SK-N-SH (cell line): ENCODE results near the gene SEMA3A. TPM values are rescaled to one million over a fixed set of nuclear protein-coding genes. Genes with fewer than 3 reads are reported as not detected.

Experiments used
- CTCF ChIA-PET: fragments of 300-600, 350-600 bp; formaldehyde crosslinking; extraction: SDS; loops from one replicate; lab custom pipeline; 2021; lab: Yijun Ruan, JAX
- POLR2A ChIA-PET: fragments of 350-600 bp; sonication (Branson Sonifier 250); formaldehyde crosslinking; extraction: SDS; loops from one replicate; lab custom pipeline; 2020; ENCODE audit warnings: antibody characterized with exemption, inconsistent platforms; lab: Yijun Ruan, JAX
- DNase-seq: peaks from one replicate; pipeline ENCODE4 v3.0.0; 2012
- H2AFZ ChIP-seq: fragments of 200-600 bp; sonication (generic); 2 replicates; pipeline ENCODE4 v1.8.1; 2016; ENCODE audit warnings: antibody characterized with exemption, mild to moderate bottlenecking, low read depth
- H3F3A ChIP-seq: fragments of 200-600 bp; sonication (generic); replicated peaks from 2 replicates; pipeline ENCODE3; 2016; ENCODE audit warnings: antibody characterized with exemption, mild to moderate bottlenecking; ENCODE audit not compliant: insufficient read depth
- H3K27ac ChIP-seq, 2 experiments: fragments of 200-500 bp in 1 of 2; fragments of 200-600 bp in 1 of 2; sonication (Bioruptor generic) in 1 of 2; sonication (generic), shearing (Covaris generic) in 1 of 2; 2 replicates each; pipeline versions ENCODE4 v1.5.1 to v1.6.1; 2014 to 2016; ENCODE audit warnings: low read depth in 2 of 2, inconsistent platforms in 1 of 2, low read length in 1 of 2, mild to moderate bottlenecking in 1 of 2, mixed read lengths in 1 of 2
- H3K27me3 ChIP-seq: fragments of 200-600 bp; sonication (generic), shearing (Covaris generic); 2 replicates; pipeline ENCODE4 v1.6.1; 2016; ENCODE audit warnings: mixed run types; ENCODE audit not compliant: insufficient read depth
- H3K36me3 ChIP-seq, 2 experiments: fragments of 200-500 bp in 1 of 2; fragments of 200-600 bp in 1 of 2; sonication (Bioruptor generic) in 1 of 2; sonication (generic) in 1 of 2; replicated peaks in 1 of 2; 2 replicates each; pipeline versions ENCODE3 to v1.5.1; 2014 to 2016; ENCODE audit warnings: low read length in 1 of 2, mild to moderate bottlenecking in 1 of 2; ENCODE audit not compliant: insufficient read depth in 2 of 2, control insufficient read depth in 1 of 2
- H3K4me1 ChIP-seq, 2 experiments: fragments of 200-500 bp in 1 of 2; fragments of 200-600 bp in 1 of 2; sonication (Bioruptor generic) in 1 of 2; sonication (generic), shearing (Covaris generic) in 1 of 2; 2 replicates each; pipeline versions ENCODE4 v1.5.1 to v1.6.1; 2014 to 2016; ENCODE audit warnings: low read depth in 1 of 2, low read length in 1 of 2, mixed run types in 1 of 2; ENCODE audit not compliant: insufficient read depth in 2 of 2, control insufficient read depth in 1 of 2
- H3K4me2 ChIP-seq: fragments of 200-600 bp; sonication (generic), shearing (Covaris generic); 2 replicates; pipeline ENCODE4 v1.6.1; 2017; ENCODE audit warnings: mixed run types
- H3K4me3 ChIP-seq, 2 experiments: fragments of 200-500 bp in 1 of 2; fragments of 200-600 bp in 1 of 2; sonication (Bioruptor generic) in 1 of 2; sonication (generic), shearing (Covaris generic) in 1 of 2; 2 replicates each; pipeline versions ENCODE4 v1.5.1 to v1.8.1; 2014 to 2016; ENCODE audit warnings: low read depth in 2 of 2, inconsistent platforms in 1 of 2, low read length in 1 of 2, mild to moderate bottlenecking in 1 of 2, mixed read lengths in 1 of 2, moderate library complexity in 1 of 2
- H3K79me2 ChIP-seq: fragments of 200-600 bp; sonication (generic); 2 replicates; pipeline ENCODE4 v1.8.1; 2017; ENCODE audit warnings: mild to moderate bottlenecking; ENCODE audit not compliant: insufficient read depth
- H3K9ac ChIP-seq: fragments of 200-600 bp; sonication (generic); 2 replicates; pipeline ENCODE4 v1.6.1; 2017; ENCODE audit warnings: mixed run types
- H3K9me2 ChIP-seq: fragments of 200-600 bp; sonication (generic); 2 replicates; pipeline ENCODE4 v1.6.1; 2017; ENCODE audit warnings: mixed run types
- H3K9me3 ChIP-seq: fragments of 200-600 bp; sonication (generic); 2 replicates; pipeline ENCODE4 v1.6.1; 2017; ENCODE audit warnings: mixed run types, mild to moderate bottlenecking, moderate library complexity
- H4K20me1 ChIP-seq: fragments of 200-600 bp; sonication (generic); 2 replicates; pipeline ENCODE4 v1.6.1; 2017; ENCODE audit warnings: mild to moderate bottlenecking, mixed run types; ENCODE audit not compliant: insufficient read depth
- CHD2 ChIP-seq: fragments of 150-350 bp; IDR thresholded peaks from 2 replicates; pipeline ENCODE4 v1.6.1; 2018; ENCODE audit warnings: low read length; ENCODE audit not compliant: partially characterized antibody
- CTCF ChIP-seq: fragments of 200-600 bp; sonication (generic); IDR thresholded peaks from 2 replicates; pipeline ENCODE4 v1.6.1; 2017; ENCODE audit warnings: antibody characterized with exemption, mild to moderate bottlenecking, moderate library complexity
- FOSL2 ChIP-seq: IDR thresholded peaks from 2 replicates; pipeline ENCODE4 v1.4.0; 2012; ENCODE audit warnings: low read depth, mild to moderate bottlenecking, moderate library complexity, borderline replicate concordance
- GABPA ChIP-seq: IDR thresholded peaks from 2 replicates; pipeline ENCODE4 v1.4.0; 2012; ENCODE audit warnings: low read depth, mild to moderate bottlenecking
- IRF3 ChIP-seq: fragments of 150-350 bp; IDR thresholded peaks from 2 replicates; pipeline ENCODE4 v1.6.1; 2016; ENCODE audit warnings: mild to moderate bottlenecking, low read depth, low read length
- MAX ChIP-seq: IDR thresholded peaks from 2 replicates; pipeline ENCODE4 v1.4.0; 2012; ENCODE audit warnings: low read depth
- MXI1 ChIP-seq: IDR thresholded peaks from 2 replicates; pipeline ENCODE4 v1.6.1; 2012; ENCODE audit warnings: mild to moderate bottlenecking, low read depth, low read length, improper control_type of control experiment
- PBX3 ChIP-seq: IDR thresholded peaks from 2 replicates; pipeline ENCODE4; 2012
- RCOR1 ChIP-seq: fragments of 150-350 bp; IDR thresholded peaks from 2 replicates; pipeline ENCODE4 v1.6.1; 2017; ENCODE audit warnings: antibody characterized with exemption, low read length
- REST ChIP-seq: IDR thresholded peaks from 2 replicates; pipeline ENCODE4 v1.6.1; 2012; ENCODE audit warnings: mild to moderate bottlenecking, low read depth, low read length, moderate library complexity
- TAF1 ChIP-seq: IDR thresholded peaks from 2 replicates; pipeline ENCODE4 v1.6.1; 2012; ENCODE audit warnings: low read depth, mild to moderate bottlenecking, low read length, moderate library complexity, borderline replicate concordance
- TCF12 ChIP-seq: IDR thresholded peaks from 2 replicates; pipeline ENCODE4 v1.4.0; 2012
- USF2 ChIP-seq: fragments of 150-350 bp; IDR thresholded peaks from 2 replicates; pipeline ENCODE4 v1.6.1; 2017; ENCODE audit warnings: antibody characterized with exemption, low read length, low read depth, borderline replicate concordance
- YY1 ChIP-seq: IDR thresholded peaks from 2 replicates; pipeline ENCODE4 v1.4.0; 2012; ENCODE audit warnings: low read depth, mild to moderate bottlenecking
- WGBS: methylation state at CpG from one replicate; pipeline ENCODE4 v1.1.6; 2017; ENCODE audit warnings: low lambda C conversion rate; 5-methylcytosine and 5-hydroxymethylcytosine counted together
- polyA plus RNA-seq, 3 experiments: library from polyadenylated mRNA; depleted of rRNA; stranded (reverse); fragments of >200 nt; gene quantifications; 2 replicates each; pipeline ENCODE4 v1.2.3, GENCODE V29; 2012

Gene SEMA3A
- polyA plus RNA-seq, 1 of the 3 experiments (the other 2 are of a cell fraction): 15.9 TPM

GRCh38 chr7:84207025-84207424 lies 12.4 kb upstream of the SEMA3A start (continued):
- no peak for TF ChIP-seq CTCF

GRCh38 chr7:84204655-84205054 lies 10.1 kb upstream of the SEMA3A start:
- Histone ChIP-seq H2AFZ (no peak overlapping the region), H3K4me2 (no peak overlapping the region), H3K36me3 (no peaks in the 10 kb centered on the region), H3K27ac (no peak overlapping the region), H3K4me3 (no peak overlapping the region), H3K9ac (no peak overlapping the region), H3F3A (peaks cover 7% of the 10 kb centered on the region), H3K79me2 (no peaks in the 10 kb centered on the region), H3K27me3 (no peaks in the 10 kb centered on the region), H3K9me3 (no peaks in the 10 kb centered on the region), H3K9me2 (no peaks in the 10 kb centered on the region), H4K20me1 (no peaks in the 10 kb centered on the region), H3K4me1 (peaks cover 0 to 6% of the 10 kb centered on the region in 2 experiments; a peak in 1 of 4 replicates)
- TF ChIP-seq MAX: no peak
- no peak for TF ChIP-seq MXI1
- TF ChIP-seq YY1: no peak
- no peak for TF ChIP-seq CHD2
- no peak for TF ChIP-seq FOSL2
- no peak for TF ChIP-seq RCOR1
- TF ChIP-seq CTCF: no peak
- TF ChIP-seq GABPA: no peak
- no peak for TF ChIP-seq USF2
- no peak for TF ChIP-seq TAF1
- no peak for TF ChIP-seq IRF3
- no peak for TF ChIP-seq TCF12
- TF ChIP-seq PBX3: no peak
- TF ChIP-seq REST: no peak
- 72% methylated on average over 3 of the region's 3 CpGs for WGBS
- POLR2A ChIA-PET: no interaction called here
- no peak for DNase-seq
- CTCF ChIA-PET: no interaction called here
